GM12878 (cell line): ENCODE results near the gene CNRIP1.

Experiments
- ASH2L ChIP-seq: fragments of 300-600, 200-600 bp; sonication (generic); IDR thresholded peaks from 2 replicates; pipeline ENCODE4 v1.6.1; 2017; ENCODE audit warnings: low read depth, mild to moderate bottlenecking, borderline replicate concordance
- BHLHE40 ChIP-seq, 2 experiments: fragments of 450-650 bp in 1 of 2; IDR thresholded peaks; 2 replicates each; pipeline ENCODE4 v1.6.1; 2011 to 2017; ENCODE audit warnings: low read depth in 2 of 2, borderline replicate concordance in 1 of 2, improper control_type of control experiment in 1 of 2, low read length in 1 of 2, mild to moderate bottlenecking in 1 of 2
- KDM1A ChIP-seq: fragments of 200-600 bp; sonication (generic); IDR thresholded peaks from 2 replicates; pipeline ENCODE4 v1.6.1; 2016; ENCODE audit warnings: borderline replicate concordance
- MAX ChIP-seq: IDR thresholded peaks from 2 replicates; pipeline ENCODE4 v1.6.1; 2012; ENCODE audit warnings: low read depth, low read length, improper control_type of control experiment
- RELA ChIP-seq: fragments of 450-650 bp; IDR thresholded peaks from 2 replicates; pipeline ENCODE4 v1.8.0; 2014; ENCODE audit warnings: borderline replicate concordance; ENCODE audit not compliant: partially characterized antibody
- ZNF24 ChIP-seq: fragments of 450-650 bp; IDR thresholded peaks from 2 replicates; pipeline ENCODE4 v1.6.1; 2017; ENCODE audit warnings: antibody characterized with exemption, mild to moderate bottlenecking

- TF ChIP-seq ASH2L (no peak), RELA (no peak), KDM1A (no peak), MAX (no peak), ZNF24 (no peak), BHLHE40 (IDR thresholded peaks at IDR 0.05; ENCODE audit: borderline replicate concordance in 1 of 2, low read depth in 2 of 2, low read length in 1 of 2) (no peak)
Observed at GRCh38 chr2:68368654-68369336, 49.0 kb upstream of the CNRIP1 start.
